Inferior parietal cortex (tissue), 1 donor: Measurements from ENCODE around the gene BRSK2.

Source experiments
- DNase-seq: peaks from one replicate; pipeline ENCODE4 v3.0.0-alpha.2; 2016; ENCODE audit errors: extremely low spot score

BRSK2 gene

DNA sequence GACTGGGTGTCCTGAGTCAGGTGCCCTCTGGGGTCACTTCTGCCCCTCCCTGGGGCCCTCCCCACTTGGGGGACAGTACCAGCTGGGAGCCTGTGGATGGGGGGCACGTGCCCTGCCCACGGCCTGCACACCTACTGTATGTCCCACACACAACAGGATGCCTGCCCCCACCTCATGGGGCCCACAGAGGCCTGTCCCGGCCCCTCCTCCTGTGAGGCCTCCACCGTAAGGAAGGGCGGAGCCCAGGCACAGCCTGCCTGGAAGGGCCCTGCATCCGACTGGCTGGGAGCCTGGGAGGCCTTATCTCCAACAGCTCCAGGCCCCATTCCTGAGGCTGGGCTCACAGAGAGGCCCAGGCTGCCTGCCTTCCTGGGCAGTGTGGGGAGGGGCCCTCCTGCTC lies 47.8 kb downstream of the BRSK2 start:
- no peak for DNase-seq

DNA sequence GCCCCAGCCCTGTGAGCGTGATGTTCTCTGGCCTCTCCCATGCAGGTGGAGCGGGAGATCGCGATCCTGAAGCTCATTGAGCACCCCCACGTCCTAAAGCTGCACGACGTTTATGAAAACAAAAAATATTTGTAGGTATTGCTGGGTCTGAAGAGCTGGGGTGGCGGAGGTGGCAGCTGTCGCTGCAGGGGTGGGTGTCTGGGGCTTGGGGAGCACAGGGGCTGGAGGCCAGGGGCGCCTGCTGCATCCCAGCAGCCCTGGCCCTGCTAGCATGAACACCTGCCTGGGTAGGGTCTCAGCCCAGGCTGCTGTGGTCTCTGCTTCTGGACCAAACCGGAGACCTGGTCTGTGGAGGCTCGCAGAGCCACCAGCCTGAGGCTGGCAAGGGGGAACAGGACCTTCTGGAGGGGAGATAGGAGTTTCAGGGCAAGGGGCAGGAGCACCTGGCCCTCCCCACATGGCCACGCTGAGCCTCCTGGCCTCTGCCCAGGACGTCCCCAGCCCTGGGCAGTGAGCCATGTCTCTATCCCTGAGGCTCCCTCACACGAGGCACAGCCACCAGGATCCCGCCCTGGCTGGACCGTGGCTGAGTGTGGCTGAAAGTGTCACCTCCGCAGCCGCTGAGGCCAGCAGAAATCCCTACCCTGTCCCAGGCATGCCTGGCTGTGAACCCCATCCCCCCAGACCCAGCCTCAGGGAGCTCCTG lies 48.7 kb downstream of the BRSK2 start:
- DNase-seq: no peak

DNA sequence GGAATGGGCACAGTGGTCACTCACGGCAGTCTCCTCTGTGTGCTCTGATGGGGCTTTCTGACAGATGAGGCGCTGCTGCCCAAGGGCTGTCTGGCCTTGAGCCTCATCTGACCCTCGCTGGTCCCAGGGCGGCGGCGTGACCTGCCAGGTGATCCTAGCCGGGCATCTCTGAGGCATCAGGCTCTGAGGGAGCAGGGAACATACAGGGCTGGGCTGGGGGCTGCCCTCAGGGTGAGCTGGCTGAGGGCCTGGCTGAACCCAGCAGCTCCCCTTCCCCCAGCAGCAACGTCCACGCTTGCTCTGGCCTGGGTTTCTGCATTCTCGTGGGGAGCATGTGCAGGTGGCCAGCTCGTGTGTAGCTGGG lies 49.2 kb downstream of the BRSK2 start:
- no peak for DNase-seq

DNA sequence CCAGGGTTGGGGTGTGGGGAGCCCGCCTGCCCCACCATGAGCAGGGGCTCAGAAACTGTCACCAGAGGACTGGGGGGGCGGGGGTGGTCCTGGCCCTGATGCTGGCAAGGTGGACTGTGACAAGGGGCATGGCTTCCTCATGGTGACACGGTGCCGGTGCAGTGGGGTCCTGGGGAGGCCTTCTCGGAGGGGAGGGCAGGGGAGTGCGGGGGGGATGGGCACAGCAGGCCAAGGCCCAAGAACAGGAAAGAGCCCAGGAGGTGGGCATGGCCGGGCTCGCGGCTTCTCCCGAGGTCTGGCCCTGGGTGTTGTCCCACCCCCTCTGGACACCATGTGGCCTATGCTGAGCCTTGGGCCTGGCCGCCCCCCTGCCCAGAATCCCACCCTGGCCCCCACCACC lies 49.6 kb downstream of the BRSK2 start:
- DNase-seq: no peak

DNA sequence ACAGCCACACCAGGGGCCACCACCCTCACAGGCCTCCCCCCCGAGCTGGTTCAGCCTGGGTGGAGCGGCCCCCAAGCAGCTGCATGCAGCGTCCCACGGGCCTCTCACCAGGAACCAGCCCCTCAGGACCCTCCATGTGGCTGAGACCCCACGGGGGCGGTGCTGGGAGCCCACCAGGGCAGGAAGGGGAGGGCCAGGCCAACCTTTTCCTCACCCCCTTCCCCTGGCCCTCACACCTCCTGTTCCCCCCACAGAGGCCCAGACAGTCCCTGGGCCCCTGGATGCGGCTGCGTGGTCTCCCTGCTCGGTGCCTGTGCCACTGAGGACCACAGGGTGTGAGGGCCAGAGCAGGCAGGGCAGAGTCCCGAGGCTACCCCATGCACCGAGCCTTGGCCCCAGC lies 50.3 kb downstream of the BRSK2 start:
- DNase-seq: no peak

DNA sequence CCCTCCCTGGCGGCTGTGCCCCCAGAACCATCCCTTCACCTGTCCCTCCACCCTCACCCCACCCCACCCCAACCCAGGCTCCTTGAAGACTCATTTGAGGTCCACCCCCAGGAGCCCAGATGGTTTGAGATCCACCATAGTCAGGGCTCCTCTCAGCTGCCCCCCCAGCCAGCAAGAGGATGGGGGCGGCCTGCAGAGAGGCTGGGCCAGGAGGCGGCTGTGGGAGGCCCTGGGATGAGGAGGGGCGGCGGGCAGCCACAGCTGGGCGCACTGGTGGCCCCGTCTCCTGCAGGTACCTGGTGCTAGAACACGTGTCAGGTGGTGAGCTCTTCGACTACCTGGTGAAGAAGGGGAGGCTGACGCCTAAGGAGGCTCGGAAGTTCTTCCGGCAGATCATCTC lies 50.8 kb downstream of the BRSK2 start:
- no peak for DNase-seq

DNA sequence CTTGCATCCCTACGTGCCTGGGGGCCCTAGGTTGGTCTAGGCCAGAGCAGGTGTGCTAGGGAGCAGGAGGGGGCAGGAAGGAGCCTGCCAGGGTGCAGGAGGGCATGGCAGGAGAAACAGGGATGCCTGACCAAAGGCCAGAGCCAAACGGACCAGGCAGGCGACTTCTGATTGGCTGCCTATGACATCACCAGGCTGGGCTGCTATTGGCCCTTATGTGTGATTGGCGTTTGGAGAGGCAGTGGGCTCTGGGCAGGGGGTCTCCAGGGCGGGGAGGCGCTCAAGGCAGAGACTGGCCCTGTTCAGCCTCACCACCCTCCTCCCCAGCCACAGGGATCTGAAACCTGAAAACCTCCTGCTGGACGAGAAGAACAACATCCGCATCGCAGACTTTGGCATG lies 52.4 kb downstream of the BRSK2 start:
- DNase-seq: no peak

DNA sequence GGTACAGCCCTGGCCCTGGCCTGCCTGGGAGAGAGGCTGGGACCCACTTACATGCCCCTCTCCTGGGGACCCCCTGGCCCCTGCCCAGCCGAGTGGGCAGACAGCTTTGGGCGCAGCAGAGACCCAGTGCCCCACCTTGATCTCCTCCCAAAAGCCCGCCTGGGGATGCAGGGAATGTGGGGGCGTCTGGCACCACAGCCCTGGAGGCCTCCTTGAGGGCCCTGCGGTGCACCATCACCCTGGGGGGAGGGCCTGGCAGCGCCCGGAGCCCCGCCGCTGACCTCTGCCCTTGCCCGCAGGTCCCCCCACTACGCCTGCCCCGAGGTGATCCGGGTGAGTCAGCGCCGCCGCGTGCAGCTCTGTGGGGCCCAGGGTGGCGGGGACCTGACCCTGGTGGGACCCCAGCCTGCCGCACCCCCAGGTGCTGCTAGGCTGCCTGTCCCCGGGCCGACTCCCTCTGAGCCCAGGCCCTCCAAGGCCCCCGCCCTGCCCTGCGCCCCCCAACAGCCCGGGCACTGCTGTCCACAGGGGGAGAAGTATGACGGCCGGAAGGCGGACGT lies 53.2 kb downstream of the BRSK2 start:
- no peak for DNase-seq

DNA sequence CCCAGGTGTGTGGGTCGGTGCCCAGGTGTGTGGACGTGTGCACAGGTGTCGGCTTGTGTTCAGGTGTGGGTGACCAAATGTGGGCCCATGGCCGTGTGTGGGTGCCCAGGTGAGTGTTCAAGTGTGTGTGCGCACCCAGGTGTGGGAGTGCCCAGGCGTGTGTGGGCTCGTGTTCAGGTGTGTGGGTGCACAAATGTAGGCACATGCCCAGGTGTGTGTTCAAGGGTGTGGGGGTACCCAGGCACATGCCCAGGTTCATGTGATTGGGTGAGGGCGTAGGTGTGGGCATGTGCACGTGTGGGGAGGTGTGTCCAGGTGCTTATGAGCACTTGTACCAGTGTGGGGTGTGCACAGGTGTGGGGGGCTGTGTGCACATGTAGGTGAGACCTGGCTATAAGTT lies 54.0 kb downstream of the BRSK2 start:
- DNase-seq: no peak

DNA sequence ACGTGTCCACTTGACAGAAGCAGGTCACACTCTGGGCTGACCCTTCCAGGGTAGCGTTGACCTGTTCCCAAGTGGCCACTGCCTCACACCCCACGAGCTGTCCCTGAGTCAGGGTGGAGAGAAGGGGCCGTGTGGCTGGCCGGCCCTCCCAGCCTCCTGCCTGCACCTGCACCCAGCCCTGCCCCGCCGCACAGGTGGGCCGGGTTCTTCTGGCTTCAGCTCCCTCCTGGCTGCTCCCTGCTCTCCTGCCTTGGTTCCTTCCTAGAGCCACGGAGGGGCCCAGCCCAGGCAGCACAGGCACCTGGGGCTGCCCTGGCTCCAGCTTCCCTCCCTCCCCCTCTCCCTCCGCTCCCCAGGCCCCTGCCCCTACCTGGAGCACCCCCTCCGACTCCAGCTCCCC lies 54.6 kb downstream of the BRSK2 start:
- DNase-seq: no peak

DNA sequence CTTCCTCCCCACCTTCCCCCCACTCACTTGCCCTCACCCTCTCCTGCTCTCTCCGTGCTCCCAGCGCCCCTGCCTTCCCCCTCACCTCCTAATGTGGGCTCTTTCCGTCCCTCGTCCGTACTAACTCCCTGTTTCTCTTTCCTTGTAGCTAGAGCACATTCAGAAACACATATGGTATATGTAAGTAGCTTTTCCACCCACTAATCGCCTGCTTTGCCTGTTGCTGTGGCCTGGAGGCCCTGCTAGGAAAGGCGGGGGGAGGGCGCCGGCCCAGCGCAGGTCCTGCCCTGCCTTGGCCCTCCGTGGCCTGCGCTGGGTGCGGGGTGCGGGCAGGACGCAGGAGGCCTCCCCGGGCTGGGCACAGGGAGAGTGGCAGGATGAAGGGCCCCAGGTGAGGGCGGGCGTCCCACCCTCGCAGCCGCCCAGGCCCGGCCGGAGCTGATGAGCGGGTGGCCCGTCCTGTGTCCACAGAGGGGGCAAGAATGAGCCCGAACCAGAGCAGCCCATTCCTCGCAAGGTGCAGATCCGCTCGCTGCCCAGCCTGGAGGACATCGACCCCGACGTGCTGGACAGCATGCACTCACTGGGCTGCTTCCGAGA lies 55.2 kb downstream of the BRSK2 start:
- DNase-seq: no peak

DNA sequence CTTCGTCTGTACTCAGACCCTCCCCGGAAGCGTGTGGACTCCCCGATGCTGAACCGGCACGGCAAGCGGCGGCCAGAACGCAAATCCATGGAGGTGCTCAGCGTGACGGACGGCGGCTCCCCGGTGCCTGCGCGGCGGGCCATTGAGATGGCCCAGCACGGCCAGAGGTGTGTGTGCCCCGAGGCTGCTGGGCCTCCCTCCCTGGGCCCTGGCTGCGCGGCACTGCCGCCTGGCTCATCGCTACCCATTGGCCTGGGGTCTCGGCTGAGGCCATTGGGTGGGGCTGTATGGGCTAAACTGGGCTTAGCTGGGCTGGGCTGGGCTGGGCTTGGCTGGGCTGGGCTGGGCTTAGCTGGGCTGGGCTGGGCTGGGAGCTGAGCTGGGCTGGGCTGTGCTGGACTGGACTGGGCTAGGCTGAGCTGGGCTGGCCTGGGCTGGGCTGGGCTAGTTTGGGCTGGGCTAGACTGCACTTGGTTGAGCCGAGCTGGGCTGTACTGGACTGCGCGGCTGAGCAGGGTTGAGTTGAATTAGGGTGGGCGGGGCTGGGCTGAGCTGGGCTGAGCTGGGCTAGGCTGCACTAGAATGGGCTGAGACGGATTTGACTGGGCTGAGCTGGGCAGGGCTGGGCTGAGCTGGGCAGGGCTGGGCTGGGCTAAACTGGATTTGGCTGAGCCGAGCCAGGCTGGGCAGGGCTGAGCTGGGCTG lies 56.2 kb downstream of the BRSK2 start:
- DNase-seq: no peak

DNA sequence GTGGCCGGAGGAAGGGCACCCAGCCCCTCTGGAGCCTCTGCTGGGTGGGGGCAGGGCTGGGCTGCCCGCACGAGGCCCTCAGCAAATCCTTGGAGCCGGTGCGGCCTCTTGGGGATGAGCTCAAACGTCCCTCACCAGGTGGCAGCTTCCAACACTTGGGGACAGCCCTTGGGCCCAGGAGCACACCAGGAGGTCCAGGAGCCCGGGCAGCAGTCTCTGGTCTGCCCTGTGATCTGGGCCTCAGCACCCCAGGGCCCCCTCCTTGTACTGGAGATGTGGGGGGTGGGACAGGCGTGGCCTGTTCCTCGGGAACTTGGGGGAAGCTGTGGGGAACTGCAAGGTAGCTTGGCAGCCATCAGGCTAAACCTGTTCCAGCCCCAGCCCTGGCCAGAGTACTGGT lies 56.9 kb downstream of the BRSK2 start:
- no peak for DNase-seq

DNA sequence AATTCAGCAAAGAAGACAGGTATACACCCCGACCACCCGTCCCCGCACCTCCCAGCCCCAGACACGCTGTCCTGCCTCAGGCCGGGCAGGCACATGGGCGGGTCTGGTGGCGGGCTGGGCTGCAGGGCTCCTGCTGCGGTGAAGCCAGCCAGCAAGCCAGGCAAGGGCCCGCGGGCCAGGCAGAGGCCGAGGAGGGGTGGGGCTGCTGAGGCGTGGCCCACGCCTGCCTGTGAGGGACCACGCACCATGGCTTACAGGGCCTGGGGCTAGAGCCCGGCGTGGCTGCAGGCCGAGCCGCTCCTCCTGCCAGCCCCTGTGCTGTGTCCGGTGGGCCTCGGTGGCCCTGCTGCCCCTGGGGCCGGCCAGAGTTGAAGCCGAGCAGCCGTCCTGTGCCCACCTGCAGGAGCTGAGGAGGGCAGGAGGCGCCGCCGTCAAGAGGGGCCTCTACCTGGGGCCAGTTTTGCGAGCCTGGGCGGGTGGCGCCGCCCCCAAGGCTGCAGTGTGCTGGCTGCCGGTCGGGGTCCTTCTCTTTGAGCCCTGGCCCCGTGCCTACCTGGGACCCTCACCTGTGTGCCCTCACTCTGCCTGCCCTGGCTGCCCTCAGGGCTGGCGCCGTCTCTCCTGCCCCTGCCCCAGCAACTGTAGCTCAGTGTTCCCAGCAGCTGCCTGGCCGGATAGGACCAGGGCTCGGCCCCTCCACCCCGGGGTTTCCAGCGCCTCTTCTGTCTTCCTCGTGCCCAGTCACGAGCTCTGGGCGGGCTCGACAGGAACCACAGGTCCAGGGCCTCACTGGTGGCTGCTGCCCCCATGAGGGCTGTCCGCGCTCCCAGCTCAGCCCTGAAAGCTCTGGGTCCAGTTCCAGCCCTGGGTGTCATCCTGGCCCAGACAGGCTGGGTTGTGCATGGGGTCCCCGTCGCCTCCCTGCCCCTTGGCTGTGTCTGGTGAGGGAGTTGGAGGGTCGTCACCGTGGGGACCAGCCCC lies 58.4 kb downstream of the BRSK2 start:
- DNase-seq: peak; percentile 48

DNA sequence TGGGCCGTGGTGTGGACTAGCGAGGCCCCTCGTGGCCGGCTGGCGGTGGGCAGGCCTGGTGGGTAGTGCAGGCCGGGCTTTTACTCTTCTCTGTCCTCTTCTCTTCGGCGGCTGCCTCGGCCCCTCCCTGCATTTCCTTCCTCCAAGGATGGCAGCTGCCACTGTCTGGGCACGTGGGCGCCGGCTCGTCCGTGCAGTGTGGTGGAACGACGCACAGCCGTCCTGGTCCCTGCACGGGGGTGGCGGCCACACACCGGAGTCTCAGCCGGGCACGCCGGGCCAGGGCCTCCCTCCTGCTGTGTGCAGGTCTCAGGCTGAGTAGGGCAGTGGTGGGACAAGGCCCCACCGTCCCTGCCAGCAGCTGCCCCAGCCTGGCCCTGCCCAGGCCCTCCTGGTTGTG lies 59.1 kb downstream of the BRSK2 start:
- DNase-seq: no peak

DNA sequence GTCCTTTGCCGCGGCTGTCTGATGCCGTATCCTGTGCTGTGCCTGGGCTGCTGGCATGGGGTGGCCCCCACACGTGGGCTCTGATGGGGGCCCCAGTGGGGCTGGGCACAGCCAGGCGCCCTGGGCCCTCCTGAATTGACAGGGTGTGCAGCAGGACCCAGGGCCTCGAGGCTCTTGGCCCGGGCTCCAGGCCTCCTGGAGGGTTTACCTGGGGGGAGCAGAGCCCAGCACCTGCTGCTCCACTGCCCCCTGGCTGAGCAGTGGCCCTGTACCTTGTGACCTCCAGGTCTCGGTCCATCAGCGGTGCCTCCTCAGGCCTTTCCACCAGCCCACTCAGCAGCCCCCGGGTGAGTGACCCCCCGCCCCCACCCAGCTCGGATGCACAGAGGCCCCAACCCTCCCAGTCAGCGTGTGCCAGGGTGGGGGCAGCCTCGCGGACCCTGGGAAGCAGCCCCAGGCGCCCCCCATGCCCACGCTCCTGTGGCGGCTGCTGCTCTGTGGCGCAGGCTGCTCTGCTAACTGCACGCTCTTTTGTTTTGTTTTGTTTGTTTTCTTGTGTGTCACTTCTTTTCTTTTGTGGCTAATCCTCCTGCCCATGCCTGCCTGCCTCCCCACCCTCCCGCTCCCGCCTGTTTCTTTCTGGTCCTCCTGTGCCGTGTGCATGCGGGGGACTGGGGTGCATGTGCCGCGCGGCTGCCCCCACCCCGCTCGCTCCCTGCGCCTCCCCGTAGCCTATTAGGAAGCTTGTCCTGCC lies 59.9 kb downstream of the BRSK2 start:
- DNase-seq: no peak

DNA sequence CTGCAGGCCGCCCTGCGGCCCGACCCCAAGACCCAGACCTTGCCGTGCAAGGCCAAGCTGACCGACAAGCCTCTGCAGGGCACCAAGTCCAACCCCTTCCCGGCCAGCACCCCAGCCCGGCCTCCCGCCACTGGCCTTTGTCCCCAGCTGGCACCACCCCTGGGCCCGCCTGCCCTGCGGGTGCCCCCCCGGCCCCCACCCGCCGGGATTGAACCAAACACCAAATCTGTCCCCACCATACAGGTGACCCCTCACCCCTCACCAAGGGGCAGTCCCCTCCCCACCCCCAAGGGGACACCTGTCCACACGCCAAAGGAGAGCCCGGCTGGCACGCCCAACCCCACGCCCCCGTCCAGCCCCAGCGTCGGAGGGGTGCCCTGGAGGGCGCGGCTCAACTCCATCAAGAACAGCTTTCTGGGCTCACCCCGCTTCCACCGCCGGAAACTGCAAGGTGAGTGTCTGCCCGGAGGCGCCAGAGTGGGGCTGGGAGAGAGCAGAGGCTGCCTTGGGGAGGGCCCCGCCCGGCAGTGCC lies 60.7 kb downstream of the BRSK2 start:
- DNase-seq: no peak

DNA sequence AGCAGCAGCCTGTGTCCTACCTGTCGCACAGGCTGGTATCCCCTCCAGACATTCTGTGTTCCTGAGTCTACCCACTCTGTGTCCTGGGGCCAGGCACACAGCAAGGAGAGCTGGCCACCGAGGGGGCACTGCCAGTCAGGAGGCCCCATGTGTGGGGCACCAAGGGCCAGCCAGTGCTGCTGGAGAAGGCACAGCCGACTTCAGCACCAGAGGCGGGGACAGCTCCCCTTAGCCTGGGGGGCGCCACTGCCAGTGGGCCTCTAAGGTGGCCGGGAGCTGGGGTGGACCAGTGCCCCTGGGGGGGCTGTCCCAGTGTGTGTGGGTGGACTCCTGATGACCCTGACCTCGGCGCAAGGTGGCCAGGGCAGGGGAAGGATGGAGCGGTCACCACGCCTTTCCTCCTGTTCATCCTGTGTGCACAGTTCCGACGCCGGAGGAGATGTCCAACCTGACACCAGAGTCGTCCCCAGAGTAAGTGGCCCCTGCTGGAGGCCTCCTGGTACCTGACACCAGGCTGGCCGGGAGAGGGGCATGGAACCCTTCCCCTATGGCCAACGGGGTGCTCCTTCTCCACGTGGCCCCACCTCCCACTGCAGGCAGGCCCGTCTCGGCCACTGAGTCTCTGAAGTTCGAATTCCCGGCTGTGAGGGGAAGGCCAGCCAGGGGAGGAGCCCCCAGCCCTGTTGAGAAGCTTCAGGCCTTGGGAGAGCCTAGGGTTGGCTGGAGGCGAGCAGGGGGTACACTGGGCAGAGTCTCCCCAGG lies 61.4 kb downstream of the BRSK2 start:
- DNase-seq: no peak

DNA sequence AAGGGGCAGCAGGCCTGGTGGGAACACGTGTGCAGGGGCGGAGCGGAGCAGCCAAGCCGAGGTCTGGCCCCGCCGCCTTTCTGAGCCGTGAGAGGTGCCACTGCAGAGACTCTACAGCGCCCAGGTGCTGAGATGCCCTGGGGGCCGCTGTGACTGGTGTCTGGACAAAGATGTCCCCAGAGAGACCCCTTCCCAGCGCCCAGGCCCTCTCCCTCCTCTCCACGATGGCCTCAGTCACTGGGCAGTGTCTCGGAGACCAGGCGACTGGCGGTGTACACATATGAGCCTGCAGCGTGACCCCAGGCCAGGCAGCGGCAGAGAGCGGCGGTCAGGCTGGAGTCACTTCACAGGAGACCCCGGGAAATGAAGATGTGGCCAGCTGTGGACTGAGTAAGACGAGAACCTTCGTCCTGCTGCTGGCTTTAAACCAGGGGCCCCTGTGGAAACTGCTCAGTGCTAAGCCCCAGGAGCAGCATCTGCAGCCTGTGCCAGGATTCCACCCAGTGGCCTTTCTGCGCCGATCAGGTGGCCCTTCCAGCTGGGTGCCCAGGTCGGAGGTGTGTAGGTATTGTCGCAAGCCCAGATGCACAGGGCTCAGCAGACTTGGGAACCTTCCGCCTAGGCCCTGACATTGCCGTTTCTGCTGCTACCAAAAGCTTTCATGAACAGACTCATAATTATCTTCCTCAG lies 62.2 kb downstream of the BRSK2 start:
- no peak for DNase-seq

DNA sequence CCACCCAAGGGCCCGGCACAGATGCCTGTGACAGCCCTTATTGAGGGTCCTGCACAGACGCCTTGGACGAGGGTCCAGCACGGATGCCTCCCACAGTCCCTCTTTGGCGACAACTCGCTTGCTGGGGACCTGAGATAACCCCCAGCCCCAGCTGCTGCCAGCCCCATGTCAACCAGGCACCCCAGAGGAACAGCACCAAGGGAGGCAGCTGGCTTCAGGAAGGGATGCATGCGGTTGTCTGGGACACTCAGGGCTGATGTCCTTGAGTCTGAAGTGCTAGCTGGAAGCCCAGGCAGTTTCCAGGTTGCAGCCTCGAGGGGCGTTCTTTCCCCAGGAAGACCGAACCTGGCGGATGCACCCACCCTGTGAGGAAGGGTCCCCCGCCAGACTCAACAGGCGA lies 63.0 kb downstream of the BRSK2 start:
- DNase-seq: no peak
